ENCODE results near the gene LMO1. TPM values are rescaled to one million over a fixed set of nuclear protein-coding genes. Genes with fewer than 3 reads are reported as not detected.

LMO1 gene
- total and polyA plus RNA-seq, 10 of the 15 experiments (the other 5 are each of a cell fraction or from before 2014, with no cell fraction given) = not detected

DNA sequence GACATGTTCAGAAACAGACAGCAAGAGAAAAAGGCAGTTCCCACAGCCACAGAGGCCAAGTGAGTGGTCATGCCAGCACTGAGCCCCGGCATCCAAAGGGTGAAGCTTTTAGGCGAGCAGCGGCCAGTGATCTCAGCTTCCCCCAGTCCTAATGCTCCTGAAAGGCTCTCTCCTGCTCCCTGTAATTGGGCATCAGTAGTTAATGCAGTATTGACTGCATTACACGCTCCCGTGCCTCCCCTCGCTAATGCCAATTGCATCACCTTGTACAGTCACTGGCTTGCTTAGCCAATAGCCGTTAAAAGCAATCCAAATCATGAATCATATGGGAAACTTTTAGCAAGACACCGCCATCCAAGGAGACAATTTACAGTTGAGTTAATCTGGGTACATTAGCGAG, 4.9 kb downstream of the LMO1 start (continued):
- TF ChIP-seq, protein P1, sequence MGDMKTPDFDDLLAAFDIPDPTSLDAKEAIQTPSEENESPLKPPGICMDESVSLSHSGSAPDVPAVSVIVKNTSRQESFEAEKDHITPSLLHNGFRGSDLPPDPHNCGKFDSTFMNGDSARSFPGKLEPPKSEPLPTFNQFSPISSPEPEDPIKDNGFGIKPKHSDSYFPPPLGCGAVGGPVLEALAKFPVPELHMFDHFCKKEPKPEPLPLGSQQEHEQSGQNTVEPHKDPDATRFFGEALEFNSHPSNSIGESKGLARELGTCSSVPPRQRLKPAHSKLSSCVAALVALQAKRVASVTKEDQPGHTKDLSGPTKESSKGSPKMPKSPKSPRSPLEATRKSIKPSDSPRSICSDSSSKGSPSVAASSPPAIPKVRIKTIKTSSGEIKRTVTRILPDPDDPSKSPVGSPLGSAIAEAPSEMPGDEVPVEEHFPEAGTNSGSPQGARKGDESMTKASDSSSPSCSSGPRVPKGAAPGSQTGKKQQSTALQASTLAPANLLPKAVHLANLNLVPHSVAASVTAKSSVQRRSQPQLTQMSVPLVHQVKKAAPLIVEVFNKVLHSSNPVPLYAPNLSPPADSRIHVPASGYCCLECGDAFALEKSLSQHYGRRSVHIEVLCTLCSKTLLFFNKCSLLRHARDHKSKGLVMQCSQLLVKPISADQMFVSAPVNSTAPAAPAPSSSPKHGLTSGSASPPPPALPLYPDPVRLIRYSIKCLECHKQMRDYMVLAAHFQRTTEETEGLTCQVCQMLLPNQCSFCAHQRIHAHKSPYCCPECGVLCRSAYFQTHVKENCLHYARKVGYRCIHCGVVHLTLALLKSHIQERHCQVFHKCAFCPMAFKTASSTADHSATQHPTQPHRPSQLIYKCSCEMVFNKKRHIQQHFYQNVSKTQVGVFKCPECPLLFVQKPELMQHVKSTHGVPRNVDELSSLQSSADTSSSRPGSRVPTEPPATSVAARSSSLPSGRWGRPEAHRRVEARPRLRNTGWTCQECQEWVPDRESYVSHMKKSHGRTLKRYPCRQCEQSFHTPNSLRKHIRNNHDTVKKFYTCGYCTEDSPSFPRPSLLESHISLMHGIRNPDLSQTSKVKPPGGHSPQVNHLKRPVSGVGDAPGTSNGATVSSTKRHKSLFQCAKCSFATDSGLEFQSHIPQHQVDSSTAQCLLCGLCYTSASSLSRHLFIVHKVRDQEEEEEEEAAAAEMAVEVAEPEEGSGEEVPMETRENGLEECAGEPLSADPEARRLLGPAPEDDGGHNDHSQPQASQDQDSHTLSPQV (IDR thresholded peaks at IDR 0.05) = no peak
- TF ChIP-seq YY1 (IDR thresholded peaks at IDR 0.05; ENCODE audit: low read depth, low read length) = no peak
- TF ChIP-seq, protein P2, sequence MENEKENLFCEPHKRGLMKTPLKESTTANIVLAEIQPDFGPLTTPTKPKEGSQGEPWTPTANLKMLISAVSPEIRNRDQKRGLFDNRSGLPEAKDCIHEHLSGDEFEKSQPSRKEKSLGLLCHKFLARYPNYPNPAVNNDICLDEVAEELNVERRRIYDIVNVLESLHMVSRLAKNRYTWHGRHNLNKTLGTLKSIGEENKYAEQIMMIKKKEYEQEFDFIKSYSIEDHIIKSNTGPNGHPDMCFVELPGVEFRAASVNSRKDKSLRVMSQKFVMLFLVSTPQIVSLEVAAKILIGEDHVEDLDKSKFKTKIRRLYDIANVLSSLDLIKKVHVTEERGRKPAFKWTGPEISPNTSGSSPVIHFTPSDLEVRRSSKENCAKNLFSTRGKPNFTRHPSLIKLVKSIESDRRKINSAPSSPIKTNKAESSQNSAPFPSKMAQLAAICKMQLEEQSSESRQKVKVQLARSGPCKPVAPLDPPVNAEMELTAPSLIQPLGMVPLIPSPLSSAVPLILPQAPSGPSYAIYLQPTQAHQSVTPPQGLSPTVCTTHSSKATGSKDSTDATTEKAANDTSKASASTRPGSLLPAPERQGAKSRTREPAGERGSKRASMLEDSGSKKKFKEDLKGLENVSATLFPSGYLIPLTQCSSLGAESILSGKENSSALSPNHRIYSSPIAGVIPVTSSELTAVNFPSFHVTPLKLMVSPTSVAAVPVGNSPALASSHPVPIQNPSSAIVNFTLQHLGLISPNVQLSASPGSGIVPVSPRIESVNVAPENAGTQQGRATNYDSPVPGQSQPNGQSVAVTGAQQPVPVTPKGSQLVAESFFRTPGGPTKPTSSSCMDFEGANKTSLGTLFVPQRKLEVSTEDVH (IDR thresholded peaks at IDR 0.05; ENCODE audit: low read depth, partially characterized antibody) = no peak

DNA sequence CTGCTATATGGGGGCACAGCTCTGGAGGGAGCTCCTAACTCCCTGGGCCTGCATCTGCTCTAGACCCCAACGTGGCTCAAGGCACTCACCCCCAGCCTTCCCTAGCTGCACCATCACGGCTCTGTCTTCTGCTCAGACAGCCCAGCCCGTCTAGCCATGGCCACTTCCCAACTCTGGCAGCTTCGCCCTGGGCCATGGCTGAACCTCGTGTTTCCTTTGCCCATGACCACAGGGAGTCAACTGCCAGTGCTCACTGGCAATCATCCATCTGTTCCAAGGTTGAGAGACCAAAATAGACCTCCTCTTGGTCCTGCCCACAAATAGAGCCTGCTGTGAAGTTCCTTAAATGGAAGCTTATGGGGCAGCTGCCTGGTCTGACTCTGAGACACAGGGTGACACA, 5.4 kb downstream of the LMO1 start:
- FAIRE-seq (no peak), ATAC-seq (no peak), DNase-seq (ENCODE audit: low read depth, low spot score) (no peak)
- ChIA-PET POLR2A (no interaction called here), RAD21 (ENCODE audit: unreplicated experiment) (no interaction called here), CTCF (interaction anchor here (1.6 kb wide), 1 partner anchor 11 kb away, joined by 6 read pairs; no protein-coding TSS in a partner anchor), SMC1A (ENCODE audit: uncharacterized antibody, unreplicated experiment) (interaction anchor here (0.7 kb wide), 1 partner anchor 309 kb away, joined by 3 read pairs; no protein-coding TSS in a partner anchor)
- Histone ChIP-seq H3K36me3 (ENCODE audit: control insufficient read depth in 2 of 2, insufficient read depth in 2 of 2, low read length in 1 of 2) (no peaks in the 10 kb centered on the region), H2AFZ (ENCODE audit: control insufficient read depth, low read depth, low read length) (no peak overlapping the region), H3K9me3 (replicated peaks; ENCODE audit: control insufficient read depth, insufficient read depth, low read length) (no peaks in the 10 kb centered on the region), H3K27me3 (replicated peaks in 1 of 2; ENCODE audit: control insufficient read depth in 2 of 2, insufficient read depth in 2 of 2, low read length in 1 of 2) (peaks cover 14 to 17% of the 10 kb centered on the region in 2 experiments), H3K4me1 (ENCODE audit: control insufficient read depth, insufficient read depth, low read length) (no peaks in the 10 kb centered on the region), H3K4me2 (ENCODE audit: control insufficient read depth, insufficient read depth) (no peak overlapping the region), H4K20me1 (ENCODE audit: control insufficient read depth, insufficient read depth) (no peaks in the 10 kb centered on the region), H3K9ac (ENCODE audit: control insufficient read depth, insufficient read depth, low read length) (no peak overlapping the region), H3K27ac (ENCODE audit: control insufficient read depth, insufficient read depth) (no peak overlapping the region), H3K4me3 (no peak overlapping the region), H3K79me2 (ENCODE audit: control insufficient read depth, insufficient read depth, low read length) (no peaks in the 10 kb centered on the region)
- intact Hi-C loops (cut with micrococcal nuclease; ENCODE audit: unreplicated experiment) = no loop called here
- in situ Hi-C loops (cut with MboI) = no loop called here
- no TSS peak for BruUV-seq (replicated peaks)
- WGBS (ENCODE audit: insufficient coverage, insufficient replicate concordance, low lambda C conversion rate, missing lambda C conversion rate) = 0% methylated on average over 5 of the region's 5 CpGs
- no peak for TF ChIP-seq NR2C1 (IDR thresholded peaks at IDR 0.05)
- no peak for TF ChIP-seq MYB (IDR thresholded peaks at IDR 0.05; ENCODE audit: borderline replicate concordance, low read depth, low read length)
- TF ChIP-seq SMAD1 (IDR thresholded peaks at IDR 0.05; ENCODE audit: low read depth, partially characterized antibody) = no peak
- TF ChIP-seq, protein P3, sequence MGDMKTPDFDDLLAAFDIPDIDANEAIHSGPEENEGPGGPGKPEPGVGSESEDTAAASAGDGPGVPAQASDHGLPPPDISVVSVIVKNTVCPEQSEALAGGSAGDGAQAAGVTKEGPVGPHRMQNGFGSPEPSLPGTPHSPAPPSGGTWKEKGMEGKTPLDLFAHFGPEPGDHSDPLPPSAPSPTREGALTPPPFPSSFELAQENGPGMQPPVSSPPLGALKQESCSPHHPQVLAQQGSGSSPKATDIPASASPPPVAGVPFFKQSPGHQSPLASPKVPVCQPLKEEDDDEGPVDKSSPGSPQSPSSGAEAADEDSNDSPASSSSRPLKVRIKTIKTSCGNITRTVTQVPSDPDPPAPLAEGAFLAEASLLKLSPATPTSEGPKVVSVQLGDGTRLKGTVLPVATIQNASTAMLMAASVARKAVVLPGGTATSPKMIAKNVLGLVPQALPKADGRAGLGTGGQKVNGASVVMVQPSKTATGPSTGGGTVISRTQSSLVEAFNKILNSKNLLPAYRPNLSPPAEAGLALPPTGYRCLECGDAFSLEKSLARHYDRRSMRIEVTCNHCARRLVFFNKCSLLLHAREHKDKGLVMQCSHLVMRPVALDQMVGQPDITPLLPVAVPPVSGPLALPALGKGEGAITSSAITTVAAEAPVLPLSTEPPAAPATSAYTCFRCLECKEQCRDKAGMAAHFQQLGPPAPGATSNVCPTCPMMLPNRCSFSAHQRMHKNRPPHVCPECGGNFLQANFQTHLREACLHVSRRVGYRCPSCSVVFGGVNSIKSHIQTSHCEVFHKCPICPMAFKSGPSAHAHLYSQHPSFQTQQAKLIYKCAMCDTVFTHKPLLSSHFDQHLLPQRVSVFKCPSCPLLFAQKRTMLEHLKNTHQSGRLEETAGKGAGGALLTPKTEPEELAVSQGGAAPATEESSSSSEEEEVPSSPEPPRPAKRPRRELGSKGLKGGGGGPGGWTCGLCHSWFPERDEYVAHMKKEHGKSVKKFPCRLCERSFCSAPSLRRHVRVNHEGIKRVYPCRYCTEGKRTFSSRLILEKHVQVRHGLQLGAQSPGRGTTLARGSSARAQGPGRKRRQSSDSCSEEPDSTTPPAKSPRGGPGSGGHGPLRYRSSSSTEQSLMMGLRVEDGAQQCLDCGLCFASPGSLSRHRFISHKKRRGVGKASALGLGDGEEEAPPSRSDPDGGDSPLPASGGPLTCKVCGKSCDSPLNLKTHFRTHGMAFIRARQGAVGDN (IDR thresholded peaks at IDR 0.05) = no peak
- TF ChIP-seq STAT3 (IDR thresholded peaks at IDR 0.05; ENCODE audit: low read depth, low read length) = no peak
- TF ChIP-seq CBX3 (IDR thresholded peaks at IDR 0.05; ENCODE audit: borderline replicate concordance, low read depth) = no peak
- TF ChIP-seq, protein P4, sequence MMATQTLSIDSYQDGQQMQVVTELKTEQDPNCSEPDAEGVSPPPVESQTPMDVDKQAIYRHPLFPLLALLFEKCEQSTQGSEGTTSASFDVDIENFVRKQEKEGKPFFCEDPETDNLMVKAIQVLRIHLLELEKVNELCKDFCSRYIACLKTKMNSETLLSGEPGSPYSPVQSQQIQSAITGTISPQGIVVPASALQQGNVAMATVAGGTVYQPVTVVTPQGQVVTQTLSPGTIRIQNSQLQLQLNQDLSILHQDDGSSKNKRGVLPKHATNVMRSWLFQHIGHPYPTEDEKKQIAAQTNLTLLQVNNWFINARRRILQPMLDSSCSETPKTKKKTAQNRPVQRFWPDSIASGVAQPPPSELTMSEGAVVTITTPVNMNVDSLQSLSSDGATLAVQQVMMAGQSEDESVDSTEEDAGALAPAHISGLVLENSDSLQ (IDR thresholded peaks at IDR 0.05) = no peak
- no peak for TF ChIP-seq CHD1 (IDR thresholded peaks at IDR 0.05; ENCODE audit: low read depth, low read length)

All from GM12878 (cell line).